ENCODE data around the gene BRD9.

GRCh38 chr5:909994-910768 lies 17.6 kb upstream of the BRD9 start:
- TF ChIP-seq SMC3 (IDR thresholded peaks at IDR 0.05; ENCODE audit: low read length): no peak
- TF ChIP-seq CTCF (CRISPR knock-in tag; IDR thresholded peaks at IDR 0.05): no peak
- no peak for TF ChIP-seq TAF1 (CRISPR knock-in tag; IDR thresholded peaks at IDR 0.05)
- no peak for TF ChIP-seq REL (CRISPR knock-in tag; conservative IDR thresholded peaks at IDR 0.05)
- TF ChIP-seq AKNA (CRISPR knock-in tag; IDR thresholded peaks at IDR 0.05; ENCODE audit: borderline replicate concordance): no peak
- no peak for TF ChIP-seq THRA (CRISPR knock-in tag; IDR thresholded peaks at IDR 0.05; ENCODE audit: borderline replicate concordance)

All from HepG2 (cell line).